GM21576 (cell line): Measurements from ENCODE around the gene ATRN.

Source experiments
- ATAC-seq: cut with Tn5 transposase; IDR thresholded peaks from one replicate; pipeline ENCODE4 v1.9.1; 2021; ENCODE audit warnings: mild to moderate bottlenecking, moderate library complexity; ENCODE audit not compliant: unreplicated experiment

ATRN gene

GRCh38 chr20:3691306-3691705 is 220.5 kb downstream of the ATRN start:
- no peak for ATAC-seq

DNA sequence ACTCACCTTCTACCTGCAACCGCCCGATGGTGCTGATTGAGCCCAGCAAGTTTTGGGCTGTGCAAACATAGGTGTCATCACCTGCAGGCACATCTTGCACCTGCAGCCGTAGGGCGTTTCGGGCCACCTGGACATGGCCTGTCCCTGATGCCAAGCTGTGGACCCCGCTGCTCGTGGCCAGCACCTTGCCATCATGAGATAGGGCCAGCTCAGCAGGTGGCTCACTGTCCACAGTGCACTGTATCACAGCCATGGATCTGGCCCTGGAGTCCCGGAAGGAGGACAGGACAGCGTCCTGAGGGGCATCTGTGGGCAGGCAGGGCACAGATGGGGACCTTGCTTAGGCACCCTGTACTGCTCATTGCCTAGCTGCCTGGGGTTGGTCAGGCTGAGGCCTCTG is 221.1 kb downstream of the ATRN start:
- ATAC-seq, result no peak

GRCh38 chr20:3692706-3693294 is 222.0 kb downstream of the ATRN start:
- ATAC-seq, result no peak

GRCh38 chr20:3693376-3693775 is 222.6 kb downstream of the ATRN start:
- no peak for ATAC-seq

DNA sequence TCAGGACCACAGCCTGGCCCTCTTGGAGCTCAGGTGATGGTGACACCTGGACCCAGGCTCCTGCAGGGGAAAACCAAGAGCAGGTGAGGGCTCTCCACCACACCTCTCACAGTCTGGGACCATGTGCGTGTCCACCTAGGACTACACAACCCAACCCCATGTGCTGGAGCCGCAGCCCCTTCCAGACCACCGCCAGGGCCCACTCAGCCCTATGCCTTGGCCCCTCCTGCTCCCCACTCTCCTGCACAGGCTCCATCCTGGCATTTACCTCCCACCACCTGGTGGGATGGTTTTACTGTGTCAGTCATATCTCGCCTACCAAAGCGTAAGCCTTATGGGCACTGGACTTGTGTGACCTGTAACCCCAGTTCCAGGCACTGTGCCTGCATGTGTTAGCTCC is 224.0 kb downstream of the ATRN start:
- no peak for ATAC-seq

- ATAC-seq, result no peak
Observed at GRCh38 chr20:3696200-3696599, 225.4 kb downstream of the ATRN start.

GRCh38 chr20:3696745-3697587 is 226.1 kb downstream of the ATRN start:
- no peak for ATAC-seq

DNA sequence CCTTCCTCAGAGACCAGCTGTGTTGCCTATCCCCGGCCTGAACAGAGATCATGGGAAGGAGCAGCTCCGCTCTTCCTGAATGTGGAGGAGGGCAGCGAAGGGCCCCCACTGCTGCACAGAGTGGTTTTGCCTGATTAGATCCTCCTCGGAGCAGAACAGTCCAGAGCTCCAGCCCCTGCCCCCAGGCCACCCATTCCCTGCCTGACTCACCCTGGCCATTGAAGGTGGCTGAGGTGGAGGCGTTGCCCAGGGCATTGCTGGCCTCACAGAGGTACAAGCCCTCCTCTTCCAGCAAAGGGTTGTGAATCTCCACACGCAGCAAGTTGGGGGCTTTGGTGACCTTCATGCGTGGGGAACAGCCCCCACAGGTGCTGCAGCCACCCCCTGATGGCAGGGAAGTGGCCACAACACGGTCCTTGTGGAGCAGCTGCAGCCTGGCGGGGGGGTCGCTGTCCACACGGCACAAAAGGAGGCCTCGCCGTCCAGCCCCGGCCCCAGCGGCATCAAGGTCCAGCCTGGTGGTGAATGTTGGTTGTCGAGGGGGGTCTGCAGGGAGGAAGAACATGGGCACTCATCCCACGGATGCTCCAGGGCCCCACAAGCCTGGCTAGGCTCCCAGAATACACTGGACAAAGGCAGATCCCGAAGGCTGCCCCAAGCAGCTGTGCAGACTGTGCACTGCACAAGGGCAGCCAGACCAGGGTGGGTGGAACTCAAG is 226.9 kb downstream of the ATRN start:
- ATAC-seq, result no peak

DNA sequence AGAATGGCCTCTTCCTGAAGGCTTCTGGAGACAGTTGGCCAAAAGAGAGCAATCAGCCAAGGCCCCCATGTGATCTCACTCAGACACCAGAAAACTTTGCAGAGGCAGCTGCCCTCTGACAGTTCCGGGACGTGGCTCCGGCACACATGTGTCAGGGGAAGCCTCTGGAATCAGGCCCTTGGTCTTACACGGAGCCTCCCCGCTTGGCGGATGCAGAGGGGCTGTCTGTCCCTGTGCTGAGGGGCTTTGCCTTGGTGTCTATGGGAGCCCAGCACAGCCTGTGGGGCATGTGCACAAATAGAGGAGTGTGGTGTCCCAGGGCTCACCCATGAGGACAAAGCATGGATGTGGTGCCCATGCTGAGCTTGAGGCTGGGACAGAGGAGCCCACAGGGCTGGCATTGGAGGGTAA is 227.8 kb downstream of the ATRN start:
- no peak for ATAC-seq

DNA sequence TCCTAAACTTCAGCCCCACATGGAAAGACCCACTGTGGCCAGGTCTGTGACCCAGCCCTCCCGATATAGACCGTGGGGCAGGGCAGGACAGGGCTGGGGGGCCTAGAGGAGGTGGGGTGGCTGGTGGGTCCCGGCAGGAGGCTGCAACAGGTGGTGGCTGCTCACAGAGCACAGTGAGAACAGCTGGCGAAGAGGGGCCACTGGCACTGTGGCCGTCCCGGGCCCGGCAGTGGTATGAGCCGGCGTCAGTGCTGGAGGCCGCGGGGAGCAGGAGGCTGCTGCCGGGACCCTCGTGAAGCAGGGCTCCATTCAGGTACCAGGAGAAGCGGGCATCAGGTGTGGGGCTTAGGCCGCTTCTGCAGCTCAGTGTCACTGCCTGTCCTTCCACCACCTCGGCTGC is 228.2 kb downstream of the ATRN start:
- no peak for ATAC-seq
